T1000 (cell line): Measurements from ENCODE around the gene PRKCA.
"Not testable (repeated sequence)": the region's sequence is repeated elsewhere in the genome, so short reads cannot be mapped to it uniquely, and the experiment has no call there.

Experiments used
- DNase-seq: peaks from one replicate; lab custom pipeline; 2025; ENCODE audit warnings: mixed read lengths; lab: John Stamatoyannopoulos, UW

Gene PRKCA

GRCh38 chr17:66684731-66685130, 382.3 kb downstream of the PRKCA start:
- DNase-seq: no peak

- DNase-seq: no peak
These were observed 384.2 kb downstream of the PRKCA start for GRCh38 chr17:66686601-66687000.

GRCh38 chr17:66687570-66688284, 385.3 kb downstream of the PRKCA start:
- DNase-seq: no peak

- no peak for DNase-seq
These were observed 386.8 kb downstream of the PRKCA start for GRCh38 chr17:66689221-66689620.

- DNase-seq: no peak
These were observed 387.8 kb downstream of the PRKCA start for GRCh38 chr17:66690166-66690565.

- peak; percentile 85 for DNase-seq
These were observed 389.4 kb downstream of the PRKCA start for GRCh38 chr17:66691644-66692420.

- no peak for DNase-seq
These were observed 389.9 kb downstream of the PRKCA start for GRCh38 chr17:66692421-66692690.

GRCh38 chr17:66695098-66695497, 392.7 kb downstream of the PRKCA start:
- no peak for DNase-seq

GRCh38 chr17:66698270-66698669, 395.9 kb downstream of the PRKCA start:
- DNase-seq: no peak

GRCh38 chr17:66701462-66701861, 399.0 kb downstream of the PRKCA start:
- no peak for DNase-seq

GRCh38 chr17:66702106-66702936, 399.9 kb downstream of the PRKCA start:
- DNase-seq: no peak

- no peak for DNase-seq
These were observed 402.6 kb downstream of the PRKCA start for GRCh38 chr17:66704858-66705520.

GRCh38 chr17:66706851-66707450, 404.5 kb downstream of the PRKCA start:
- no peak for DNase-seq

- DNase-seq: no peak
These were observed 409.0 kb downstream of the PRKCA start for GRCh38 chr17:66711401-66711800.

GRCh38 chr17:66711881-66712321, 409.5 kb downstream of the PRKCA start:
- no peak for DNase-seq

GRCh38 chr17:66712453-66712852, 410.0 kb downstream of the PRKCA start:
- no peak for DNase-seq

- DNase-seq: not testable (repeated sequence)
These were observed 410.7 kb downstream of the PRKCA start for GRCh38 chr17:66713021-66713532.

- DNase-seq: no peak
These were observed 411.2 kb downstream of the PRKCA start for GRCh38 chr17:66713533-66714042.

GRCh38 chr17:66714046-66715023, 411.9 kb downstream of the PRKCA start:
- no peak for DNase-seq

GRCh38 chr17:66715076-66715675, 412.8 kb downstream of the PRKCA start:
- no peak for DNase-seq
